K562 (cell line): Measurements from ENCODE around the gene HMOX1. TPM values are rescaled to one million over a fixed set of nuclear protein-coding genes. Genes with fewer than 3 reads are reported as not detected.

Experiments
- ATAC-seq: fragments of 200-7000 bp; cut with Tn5 transposase; 3 replicates; pipeline ENCODE4 v1.9.1; 2020; ENCODE audit warnings: moderate library complexity
- BruUV-seq: library from RNA; stranded (reverse); fragments of 400-500 nt; replicated peaks from 2 replicates; lab custom pipeline; 2021; lab: Mats Ljungman, UMichigan
- CTCF ChIA-PET: fragments of 300-600 bp; formaldehyde crosslinking; extraction: SDS; loops from one replicate; lab custom pipeline; 2021; ENCODE audit warnings: low intra/inter-chr PET ratio; lab: Yijun Ruan, JAX
- POLR2A ChIA-PET: fragments of 300-600, 350-650 bp; sonication (Branson Sonifier 250); formaldehyde crosslinking; extraction: SDS; loops from one replicate; lab custom pipeline; 2021; ENCODE audit warnings: antibody characterized with exemption, inconsistent platforms; lab: Yijun Ruan, JAX
- DNase-seq, 4 experiments: peaks; one replicate each; pipeline versions ENCODE4 v3.0.0 to v3.0.0-alpha.2; 2011 to 2018; ENCODE audit warnings: low spot score in 3 of 4, mixed read lengths in 3 of 4; ENCODE audit errors: extremely low read depth in 1 of 4
- FAIRE-seq: peaks from 2 replicates; lab custom pipeline; 2011; peaks lifted over from hg19 to GRCh38; lab: Jason Lieb, UNC
- H2AFZ ChIP-seq: 2 replicates; pipeline ENCODE4 v1.6.0; 2011; ENCODE audit warnings: low read depth, low read length, control low read depth, inconsistent platforms
- H3K27ac ChIP-seq: fragments of 200-600 bp; 3 replicates; pipeline ENCODE4 v1.8.0; 2011; ENCODE audit warnings: low read depth, mild to moderate bottlenecking, control low read depth, inconsistent platforms, low read length, moderate library complexity, mixed read lengths; ENCODE audit errors: extremely low read depth
- H3K27me3 ChIP-seq, 2 experiments: fragments of 300-600 bp in 1 of 2; 2 replicates in 1 of 2; 3 replicates in 1 of 2; pipeline versions ENCODE4 v1.6.0 to v1.8.0; 2011; ENCODE audit warnings: inconsistent platforms in 2 of 2, low read length in 2 of 2, mild to moderate bottlenecking in 1 of 2, mixed read lengths in 1 of 2, moderate library complexity in 1 of 2; ENCODE audit not compliant: control insufficient read depth in 2 of 2, insufficient read depth in 2 of 2
- H3K36me3 ChIP-seq: fragments of 300-600 bp; 3 replicates; pipeline ENCODE4 v1.8.0; 2011; ENCODE audit warnings: mild to moderate bottlenecking, low read length, inconsistent platforms; ENCODE audit not compliant: control insufficient read depth, insufficient read depth
- H3K4me1 ChIP-seq, 2 experiments: fragments of 200-600 bp in 1 of 2; replicated peaks in 1 of 2; 2 replicates in 1 of 2; 3 replicates in 1 of 2; pipeline versions ENCODE4 v1.5.1 to v1.8.0; 2011; ENCODE audit warnings: inconsistent platforms in 2 of 2, low read length in 2 of 2, mild to moderate bottlenecking in 1 of 2, mixed read lengths in 1 of 2, moderate library complexity in 1 of 2; ENCODE audit not compliant: control insufficient read depth in 2 of 2, insufficient read depth in 2 of 2
- H3K4me2 ChIP-seq: 2 replicates; pipeline ENCODE4 v1.6.1; 2011; ENCODE audit warnings: low read length, control low read depth, inconsistent platforms, mixed read lengths; ENCODE audit not compliant: insufficient read depth
- H3K4me3 ChIP-seq: fragments of 200-600 bp; sonication (generic), shearing (Covaris generic); 2 replicates; pipeline ENCODE4 v1.5.1; 2016; ENCODE audit warnings: control low read depth, inconsistent platforms
- H3K79me2 ChIP-seq: fragments of 200-600 bp; 3 replicates; pipeline ENCODE4 v1.8.0; 2011; ENCODE audit warnings: low read length, inconsistent platforms; ENCODE audit not compliant: control insufficient read depth, insufficient read depth
- H3K9ac ChIP-seq, 2 experiments: 2 replicates each; pipeline versions ENCODE4 v1.6.0 to v1.6.1; 2011; ENCODE audit warnings: low read depth in 2 of 2, low read length in 2 of 2, control low read depth in 1 of 2, inconsistent platforms in 1 of 2, mild to moderate bottlenecking in 1 of 2, mixed read lengths in 1 of 2; ENCODE audit not compliant: insufficient read depth in 1 of 2
- H3K9me1 ChIP-seq: one replicate; pipeline ENCODE4 v1.6.0; 2011; ENCODE audit warnings: inconsistent platforms, mild to moderate bottlenecking, low read length, moderate library complexity; ENCODE audit not compliant: control insufficient read depth, insufficient read depth
- H3K9me3 ChIP-seq: replicated peaks from 2 replicates; pipeline ENCODE4 v1.5.1; 2011; ENCODE audit warnings: low read depth, low read length, inconsistent platforms; ENCODE audit not compliant: control insufficient read depth, insufficient read depth
- H4K20me1 ChIP-seq: replicated peaks from 2 replicates; pipeline ENCODE4 v1.6.1; 2011; ENCODE audit warnings: low read length, inconsistent platforms, mixed read lengths; ENCODE audit not compliant: control insufficient read depth, insufficient read depth
- HDAC6 ChIP-seq: IDR thresholded peaks from 2 replicates; pipeline ENCODE4 v1.6.1; 2012; ENCODE audit warnings: low read depth, mild to moderate bottlenecking, control low read depth, inconsistent platforms, low read length, moderate library complexity
- HNRNPK ChIP-seq: fragments of 200-400 bp; formaldehyde crosslinking; IDR thresholded peaks from one replicate; pipeline ENCODE4 v1.6.1; 2018; ENCODE audit warnings: mild to moderate bottlenecking, low read depth, low read length; ENCODE audit not compliant: poor library complexity, severe bottlenecking
- SIN3A ChIP-seq, 2 experiments: fragments of 150-350 bp in 1 of 2; IDR thresholded peaks; 2 replicates each; pipeline ENCODE4 v1.6.1; 2011 to 2016; ENCODE audit warnings: borderline replicate concordance in 2 of 2, low read depth in 2 of 2, low read length in 2 of 2, mild to moderate bottlenecking in 2 of 2, moderate library complexity in 2 of 2; ENCODE audit not compliant: control insufficient read depth in 1 of 2
- SRF ChIP-seq, 2 experiments: fragments of 250-450, 450-650 bp in 1 of 2; sonication (Bioruptor Pico) in 1 of 2; sonication (generic) in 1 of 2; formaldehyde crosslinking; IDR thresholded peaks; 2 replicates each; pipeline versions ENCODE4 v1.5.0 to v1.5.1; 2020 to 2022; ENCODE audit warnings: mild to moderate bottlenecking in 1 of 2, missing genetic modification reagents in 1 of 2
- U2AF1 ChIP-seq: fragments of 200-400 bp; formaldehyde crosslinking; optimal IDR thresholded peaks from 2 replicates; pipeline ENCODE3; 2017; ENCODE audit warnings: mild to moderate bottlenecking, low read depth, low read length, moderate library complexity
- ZC3H4 ChIP-seq: sonication (generic); formaldehyde crosslinking; IDR thresholded peaks from 2 replicates; pipeline ENCODE4 v1.9.0; 2021; ENCODE audit warnings: missing genetic modification reagents, borderline replicate concordance
- ZNF232 ChIP-seq: sonication (generic); formaldehyde crosslinking; IDR thresholded peaks from 2 replicates; pipeline ENCODE4 v1.8.0; 2022; ENCODE audit warnings: mild to moderate bottlenecking, missing genetic modification reagents
- ZSCAN32 ChIP-seq: fragments of 450-650 bp; formaldehyde crosslinking; IDR thresholded peaks from 2 replicates; pipeline ENCODE4 v1.4.0; 2020; ENCODE audit warnings: mild to moderate bottlenecking, moderate library complexity
- WGBS: fragments of 100-300 bp; shearing (Covaris generic); methylation state at CpG from one replicate; pipeline ENCODE4 v1.1.6; 2016; ENCODE audit warnings: low coverage, mixed read lengths; ENCODE audit not compliant: insufficient coverage; ENCODE audit errors: missing lambda C conversion rate; 5-methylcytosine and 5-hydroxymethylcytosine counted together
- in situ Hi-C: fragments of 300-500 bp; cut with MboI; formaldehyde crosslinking; loops from 4 replicates; pipeline ENCODE4 v1.15.0; 2018; ENCODE audit warnings: inconsistent platforms, mixed read lengths
- intact Hi-C: fragments of 100-400 bp; cut with micrococcal nuclease; formaldehyde crosslinking; loops from 2 replicates; pipeline ENCODE4 v1.14.2; 2022
- polyA plus RNA-seq, 8 experiments: library from polyadenylated mRNA; depleted of rRNA in 4 of 8; stranded (reverse) in 5 of 8; unstranded in 3 of 8; fragments of >200 nt; fragmentation: Nextera tagmentation in 2 of 8; fragmentation: Illumina TruSeq in 1 of 8; extraction: Ambion mirVana in 2 of 8; extraction: Trizol in 1 of 8; gene quantifications; 2 replicates each; pipeline versions ENCODE4 v1.2.1 to v1.2.3, GENCODE V29; 2011 to 2014; ENCODE audit warnings: inconsistent platforms in 1 of 8, missing spikeins in 1 of 8
- total RNA-seq, 7 experiments: library from RNA; depleted of rRNA in 6 of 7; stranded (reverse); fragments of >200 nt in 6 of 7; fragmentation: Illumina TruSeq in 2 of 7; extraction: Trizol in 2 of 7; gene quantifications; 2 replicates each; pipeline versions ENCODE4 v1.2.1 to v1.2.3, GENCODE V29; 2011 to 2021; ENCODE audit warnings: low replicate concordance in 1 of 7
- TF ChIP-seq, protein P1 (sequence below): sonication (generic); formaldehyde crosslinking; IDR thresholded peaks from 2 replicates; pipeline ENCODE4 v1.4.0; 2020; ENCODE audit warnings: mild to moderate bottlenecking, missing genetic modification reagents

Gene HMOX1
- total and polyA plus RNA-seq, 9 of the 15 experiments (the other 6 are each of a cell fraction or from before 2014, with no cell fraction given) = not detected

DNA sequence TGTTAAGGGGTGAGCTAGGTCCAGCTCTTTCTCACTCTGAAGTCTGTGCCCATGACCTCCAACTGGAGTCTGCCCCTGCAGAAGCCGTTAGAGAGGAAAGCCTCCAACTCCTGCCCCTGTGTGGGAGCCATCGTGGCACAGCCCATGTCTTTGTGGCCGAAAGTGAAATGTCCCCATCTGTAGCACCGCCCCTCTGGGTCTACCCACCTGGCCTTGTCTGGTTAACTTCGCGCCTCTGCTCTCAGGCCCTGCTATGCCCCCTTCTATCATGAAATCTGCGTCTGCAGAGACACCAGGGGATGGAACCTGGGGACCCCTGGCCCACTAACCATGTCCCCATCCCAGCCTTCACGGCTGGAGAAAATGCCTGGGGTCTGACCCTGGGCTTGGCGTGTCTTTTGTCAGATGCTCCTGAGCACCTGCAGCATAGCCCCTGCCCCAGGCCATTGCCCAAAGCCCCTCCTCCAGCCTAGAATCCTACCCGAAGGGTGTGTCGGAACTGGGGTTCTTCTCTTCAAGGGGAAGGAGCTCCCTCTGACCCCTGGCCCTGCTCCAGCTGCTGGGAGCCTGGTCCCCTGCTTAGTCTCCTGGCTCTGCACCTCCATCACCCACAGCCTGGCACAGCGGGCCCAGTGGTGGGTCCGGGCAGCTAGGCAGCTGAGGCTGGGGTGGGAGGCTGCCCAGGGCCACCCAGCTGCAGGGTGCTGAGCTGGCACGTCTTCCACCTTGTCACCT, 35.8 kb upstream of the HMOX1 start:
- H3K4me2 ChIP-seq = no peak overlapping the region
- no TSS peak for BruUV-seq
- H3K36me3 ChIP-seq = peaks cover 3% of the 10 kb centered on the region; the same call in 1 of the 3 replicates
- H3K9me3 ChIP-seq = no peaks in the 10 kb centered on the region
- ChIA-PET CTCF (no interaction called here), POLR2A (interaction anchor here (0.6 kb wide), 1 partner anchor 276 kb away, joined by 3 read pairs; no protein-coding TSS in a partner anchor)
- WGBS = 71% methylated on average over 11 of the region's 14 CpGs
- intact Hi-C loops = no loop called here
- no peak overlapping the region for H3K9ac ChIP-seq
- H2AFZ ChIP-seq = no peak overlapping the region
- no peaks in the 10 kb centered on the region for H3K79me2 ChIP-seq
- DNase-seq (no peak), FAIRE-seq (no peak), ATAC-seq (no peak)
- peaks cover 0 to 5% of the 10 kb centered on the region in 2 experiments; a peak in 2 of 5 replicates for H3K4me1 ChIP-seq
- H4K20me1 ChIP-seq = no peaks in the 10 kb centered on the region
- no peaks in the 10 kb centered on the region for H3K9me1 ChIP-seq
- no peak overlapping the region for H3K27ac ChIP-seq
- in situ Hi-C loops = no loop called here
- H3K4me3 ChIP-seq = no peak overlapping the region
- no peak for TF ChIP-seq HDAC6
- no peaks in the 10 kb centered on the region for H3K27me3 ChIP-seq

DNA sequence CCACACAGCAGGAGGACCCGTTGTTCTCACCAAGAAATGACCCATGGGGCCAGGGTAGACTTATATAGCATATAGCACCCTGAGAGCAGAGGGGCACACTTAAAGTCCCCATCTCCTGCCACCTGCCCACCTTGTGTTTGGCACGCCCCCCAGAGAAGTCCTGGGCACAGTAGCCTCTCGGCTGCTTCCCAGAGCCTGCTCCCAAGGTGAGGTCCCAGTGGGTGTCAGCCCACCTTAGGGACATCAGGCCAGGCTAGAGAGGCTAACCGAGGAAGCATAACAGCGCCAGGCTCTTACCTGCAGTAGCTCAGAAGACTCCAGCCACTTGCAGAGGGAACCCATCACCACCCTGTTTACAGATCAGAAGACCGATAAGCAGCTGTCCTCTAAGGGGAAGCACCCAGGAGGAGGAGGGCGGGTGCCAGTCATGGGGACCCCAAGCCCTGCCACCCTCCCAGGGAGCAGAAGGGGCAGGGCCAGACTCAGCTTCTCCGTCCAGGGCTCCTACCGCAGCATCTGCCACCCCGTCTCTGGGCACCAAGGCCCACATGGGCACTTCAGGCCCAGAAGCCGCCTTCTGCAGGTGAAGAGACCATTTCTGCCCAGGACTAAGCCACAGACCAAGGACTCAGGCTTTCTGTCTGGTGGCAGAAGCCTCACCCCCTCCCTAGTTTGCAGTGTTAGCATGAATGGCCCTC, 34.9 kb upstream of the HMOX1 start:
- Histone ChIP-seq H3K27me3 (no peaks in the 10 kb centered on the region), H3K9me3 (no peaks in the 10 kb centered on the region), H3K79me2 (no peaks in the 10 kb centered on the region), H3K36me3 (peaks cover 1% of the 10 kb centered on the region; the same call in 1 of the 3 replicates), H3K4me1 (peaks cover 0 to 11% of the 10 kb centered on the region in 2 experiments; a peak in 3 of 5 replicates), H3K4me3 (no peak overlapping the region), H2AFZ (no peak overlapping the region), H3K4me2 (no peak overlapping the region), H3K9ac (no peak overlapping the region), H3K27ac (no peak overlapping the region), H4K20me1 (no peaks in the 10 kb centered on the region), H3K9me1 (no peaks in the 10 kb centered on the region)
- FAIRE-seq = no peak
- intact Hi-C loops (no loop called here), in situ Hi-C loops (no loop called here)
- no peak for DNase-seq
- TF ChIP-seq HNRNPK (no peak), ZC3H4 (no peak), U2AF1 (no peak), ZSCAN32 (no peak), ZNF232 (no peak), SRF (CRISPR knock-in tag; IDR thresholded peaks at IDR 0.05) (no peak), SIN3A (IDR thresholded peaks at IDR 0.05; ENCODE audit: borderline replicate concordance in 2 of 2, control insufficient read depth in 1 of 2, low read depth in 2 of 2, low read length in 2 of 2) (no peak)
- TF ChIP-seq, protein P1, sequence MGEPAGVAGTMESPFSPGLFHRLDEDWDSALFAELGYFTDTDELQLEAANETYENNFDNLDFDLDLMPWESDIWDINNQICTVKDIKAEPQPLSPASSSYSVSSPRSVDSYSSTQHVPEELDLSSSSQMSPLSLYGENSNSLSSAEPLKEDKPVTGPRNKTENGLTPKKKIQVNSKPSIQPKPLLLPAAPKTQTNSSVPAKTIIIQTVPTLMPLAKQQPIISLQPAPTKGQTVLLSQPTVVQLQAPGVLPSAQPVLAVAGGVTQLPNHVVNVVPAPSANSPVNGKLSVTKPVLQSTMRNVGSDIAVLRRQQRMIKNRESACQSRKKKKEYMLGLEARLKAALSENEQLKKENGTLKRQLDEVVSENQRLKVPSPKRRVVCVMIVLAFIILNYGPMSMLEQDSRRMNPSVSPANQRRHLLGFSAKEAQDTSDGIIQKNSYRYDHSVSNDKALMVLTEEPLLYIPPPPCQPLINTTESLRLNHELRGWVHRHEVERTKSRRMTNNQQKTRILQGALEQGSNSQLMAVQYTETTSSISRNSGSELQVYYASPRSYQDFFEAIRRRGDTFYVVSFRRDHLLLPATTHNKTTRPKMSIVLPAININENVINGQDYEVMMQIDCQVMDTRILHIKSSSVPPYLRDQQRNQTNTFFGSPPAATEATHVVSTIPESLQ (CRISPR knock-in tag) = no peak
- ChIA-PET CTCF (no interaction called here), POLR2A (interaction anchor here (0.6 kb wide), 1 partner anchor 275 kb away, joined by 3 read pairs; no protein-coding TSS in a partner anchor)
- 71% methylated on average over 7 of the region's 11 CpGs for WGBS
- BruUV-seq = no TSS peak
- ATAC-seq = no peak
